Right lobe of liver (tissue), 6 donors: ENCODE results near the gene SMARCD1. TPM values are rescaled to one million over a fixed set of nuclear protein-coding genes. Genes with fewer than 3 reads are reported as not detected.

Experiments
- ATAC-seq, 4 donors: fragments of 200-7000 bp; cut with Tn5 transposase; one replicate each; pipeline ENCODE4 v1.9.1; 2020; ENCODE audit warnings: mild to moderate bottlenecking in 4 of 4, moderate library complexity in 4 of 4
- DNase-seq, 3 donors: peaks; one replicate each; pipeline ENCODE4 v3.0.0-alpha.2; 2020
- H3K27ac ChIP-seq, 3 donors: fragments of 200-600 bp; one replicate each; pipeline ENCODE4 v1.8.0; 2022
- H3K27me3 ChIP-seq, 2 donors: fragments of 200-600 bp; one replicate each; pipeline ENCODE4 v1.8.0; 2022
- H3K36me3 ChIP-seq, 4 donors: fragments of 200-600 bp; sonication (generic) in 1 of 4; one replicate each; pipeline versions ENCODE4 v1.5.1 to v1.8.0; 2017 to 2022; ENCODE audit warnings: control low read depth in 1 of 4
- H3K4me1 ChIP-seq, 4 donors: fragments of 200-600 bp; sonication (generic) in 1 of 4; one replicate each; pipeline versions ENCODE4 v1.5.1 to v1.8.0; 2017 to 2022; ENCODE audit warnings: control low read depth in 1 of 4
- H3K4me3 ChIP-seq, 3 donors: fragments of 200-600 bp; one replicate each; pipeline ENCODE4 v1.8.0; 2022
- H3K9me3 ChIP-seq, 4 donors: fragments of 200-600 bp; sonication (generic) in 1 of 4; one replicate each; pipeline versions ENCODE4 v1.5.1 to v1.8.0; 2017 to 2022; ENCODE audit warnings: control low read depth in 1 of 4
- POLR2A ChIP-seq: fragments of 450-650 bp; IDR thresholded peaks from one replicate; pipeline ENCODE4 v1.6.1; 2017; ENCODE audit warnings: antibody characterized with exemption, mild to moderate bottlenecking
- WGBS: methylation state at CpG from one replicate; pipeline ENCODE4 v1.1.6; 2018; ENCODE audit warnings: low coverage, low lambda C conversion rate; ENCODE audit not compliant: insufficient coverage; ENCODE audit errors: missing lambda C conversion rate; 5-methylcytosine and 5-hydroxymethylcytosine counted together
- intact Hi-C, 2 donors: fragments of 100-400 bp; cut with DNase I; formaldehyde crosslinking; loops; one replicate each; pipeline versions ENCODE4 v1.11.2 to v1.14.1; 2022
- total RNA-seq, 6 experiments: library from RNA; depleted of rRNA in 2 of 6; stranded (reverse); fragments of >200 nt in 2 of 6; fragmentation: NEBNext Ultra II Directional in 3 of 6; extraction: Animal tissue kit (Norgen Biotek cat#: 25700) in 3 of 6; gene quantifications; one replicate each; pipeline versions ENCODE4 v1.1.0 to v1.2.4, GENCODE V29; 2016 to 2023
- TF ChIP-seq, protein P1 (sequence below), 4 donors: fragments of 200-600 bp in 3 of 4; fragments of 450-650 bp in 1 of 4; IDR thresholded peaks; one replicate each; pipeline versions ENCODE4 v1.5.1 to v1.8.0; 2016 to 2022; ENCODE audit warnings: antibody characterized with exemption in 4 of 4, mild to moderate bottlenecking in 2 of 4
- donor health status: DM: no; HTN: yes; CAD: no.
- donor health status: DM: no; HTN: no; CAD: no.
- donor health status: DM: no; HTN: no; CAD: no.
- donor health status: DM: no; HTN: yes; CAD: no.
- donor health status: DM: no; HTN: yes; CAD: no.

SMARCD1 gene
- total RNA-seq, 6 experiments from 2014 or later = 13.3 to 35.0 (median 16.4) TPM

DNA sequence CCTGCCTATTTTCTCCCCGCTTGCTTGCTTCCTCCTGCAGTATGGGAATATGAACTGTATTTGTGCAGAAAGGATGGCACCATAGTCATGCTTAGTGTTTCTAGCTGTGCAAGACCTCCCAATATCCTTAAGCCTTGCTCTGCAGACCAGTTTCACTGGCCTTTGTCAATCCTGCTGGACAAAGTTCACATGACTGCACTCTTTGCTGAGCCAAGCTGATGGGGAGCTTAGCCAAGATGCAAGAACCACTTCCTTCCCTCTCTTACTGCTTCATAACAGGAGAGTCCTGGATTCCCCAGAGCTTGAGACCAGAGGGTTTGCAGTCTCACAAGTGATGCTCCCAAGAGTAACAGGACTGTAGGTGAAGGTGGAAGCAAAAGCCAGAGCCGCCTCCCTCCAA lies 24.0 kb upstream of the SMARCD1 start:
- H3K27ac ChIP-seq = no peak overlapping the region
- WGBS = 75% methylated on average over 2 of the region's 2 CpGs
- intact Hi-C loops = loop anchor here in 1 of 2 donors (10.0 kb wide), 1 partner anchor 186 kb away; no protein-coding TSS in a partner anchor
- H3K4me1 ChIP-seq = peaks cover 0 to 7% (median 0%) of the 10 kb centered on the region in 4 donors
- no peaks in the 10 kb centered on the region for H3K36me3 ChIP-seq
- peak in 2 of 4 donors; percentile 8 to 43 for ATAC-seq
- no peak overlapping the region for H3K4me3 ChIP-seq
- H3K9me3 ChIP-seq = no peaks in the 10 kb centered on the region
- TF ChIP-seq, protein P1, sequence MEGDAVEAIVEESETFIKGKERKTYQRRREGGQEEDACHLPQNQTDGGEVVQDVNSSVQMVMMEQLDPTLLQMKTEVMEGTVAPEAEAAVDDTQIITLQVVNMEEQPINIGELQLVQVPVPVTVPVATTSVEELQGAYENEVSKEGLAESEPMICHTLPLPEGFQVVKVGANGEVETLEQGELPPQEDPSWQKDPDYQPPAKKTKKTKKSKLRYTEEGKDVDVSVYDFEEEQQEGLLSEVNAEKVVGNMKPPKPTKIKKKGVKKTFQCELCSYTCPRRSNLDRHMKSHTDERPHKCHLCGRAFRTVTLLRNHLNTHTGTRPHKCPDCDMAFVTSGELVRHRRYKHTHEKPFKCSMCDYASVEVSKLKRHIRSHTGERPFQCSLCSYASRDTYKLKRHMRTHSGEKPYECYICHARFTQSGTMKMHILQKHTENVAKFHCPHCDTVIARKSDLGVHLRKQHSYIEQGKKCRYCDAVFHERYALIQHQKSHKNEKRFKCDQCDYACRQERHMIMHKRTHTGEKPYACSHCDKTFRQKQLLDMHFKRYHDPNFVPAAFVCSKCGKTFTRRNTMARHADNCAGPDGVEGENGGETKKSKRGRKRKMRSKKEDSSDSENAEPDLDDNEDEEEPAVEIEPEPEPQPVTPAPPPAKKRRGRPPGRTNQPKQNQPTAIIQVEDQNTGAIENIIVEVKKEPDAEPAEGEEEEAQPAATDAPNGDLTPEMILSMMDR (IDR thresholded peaks at IDR 0.05) = no peak
- no peak for TF ChIP-seq POLR2A
- DNase-seq = no peak
- no peaks in the 10 kb centered on the region for H3K27me3 ChIP-seq

DNA sequence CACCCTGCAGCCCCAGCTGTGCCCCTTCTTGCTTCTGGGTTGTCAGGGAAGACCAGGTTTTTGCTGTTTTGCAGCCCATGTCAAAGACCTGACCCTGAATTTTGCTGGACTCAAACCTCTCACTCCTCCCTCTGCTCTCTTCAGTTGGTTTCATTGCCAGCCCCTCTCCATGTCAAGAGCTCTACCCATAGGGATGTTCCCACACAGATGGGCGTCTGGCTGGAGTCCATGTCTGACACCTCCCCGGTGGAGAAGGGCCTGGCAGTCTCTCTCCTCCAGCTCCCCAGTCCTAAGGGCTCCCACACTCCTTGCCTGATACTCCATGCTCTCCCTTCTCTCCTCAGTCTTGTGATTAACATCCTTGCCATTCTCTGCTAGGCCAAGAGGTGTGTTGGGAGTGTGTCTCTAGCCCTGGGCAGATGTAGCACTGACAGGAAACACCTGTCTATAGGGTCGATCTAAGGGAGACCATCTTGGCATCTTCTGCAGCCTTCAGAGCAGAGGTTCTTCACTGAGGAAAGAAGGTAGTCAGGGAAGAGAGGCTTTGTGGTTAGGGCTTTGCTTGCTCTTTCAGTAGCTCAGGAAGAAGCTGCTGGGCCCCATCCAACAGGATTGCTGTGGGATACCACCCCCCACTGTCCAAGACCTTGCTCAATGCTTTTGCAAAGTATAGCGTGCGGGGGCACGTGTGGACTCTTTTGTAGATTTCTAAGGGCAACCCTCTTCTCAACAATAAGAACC lies 23.0 kb upstream of the SMARCD1 start:
- DNase-seq (peak in 1 of 3 donors; percentile 24), ATAC-seq (no peak)
- no peak overlapping the region for H3K4me3 ChIP-seq
- intact Hi-C loops = loop anchor here in 1 of 2 donors (10.0 kb wide), 1 partner anchor 187 kb away; no protein-coding TSS in a partner anchor
- no peaks in the 10 kb centered on the region for H3K27me3 ChIP-seq
- no peak for TF ChIP-seq POLR2A
- TF ChIP-seq, protein P1 (IDR thresholded peaks at IDR 0.05) = no peak
- 33% methylated on average over 3 of the region's 6 CpGs for WGBS
- peaks cover 0 to 3% (median 0%) of the 10 kb centered on the region in 4 donors for H3K4me1 ChIP-seq
- no peaks in the 10 kb centered on the region for H3K9me3 ChIP-seq
- no peaks in the 10 kb centered on the region for H3K36me3 ChIP-seq
- H3K27ac ChIP-seq = no peak overlapping the region

DNA sequence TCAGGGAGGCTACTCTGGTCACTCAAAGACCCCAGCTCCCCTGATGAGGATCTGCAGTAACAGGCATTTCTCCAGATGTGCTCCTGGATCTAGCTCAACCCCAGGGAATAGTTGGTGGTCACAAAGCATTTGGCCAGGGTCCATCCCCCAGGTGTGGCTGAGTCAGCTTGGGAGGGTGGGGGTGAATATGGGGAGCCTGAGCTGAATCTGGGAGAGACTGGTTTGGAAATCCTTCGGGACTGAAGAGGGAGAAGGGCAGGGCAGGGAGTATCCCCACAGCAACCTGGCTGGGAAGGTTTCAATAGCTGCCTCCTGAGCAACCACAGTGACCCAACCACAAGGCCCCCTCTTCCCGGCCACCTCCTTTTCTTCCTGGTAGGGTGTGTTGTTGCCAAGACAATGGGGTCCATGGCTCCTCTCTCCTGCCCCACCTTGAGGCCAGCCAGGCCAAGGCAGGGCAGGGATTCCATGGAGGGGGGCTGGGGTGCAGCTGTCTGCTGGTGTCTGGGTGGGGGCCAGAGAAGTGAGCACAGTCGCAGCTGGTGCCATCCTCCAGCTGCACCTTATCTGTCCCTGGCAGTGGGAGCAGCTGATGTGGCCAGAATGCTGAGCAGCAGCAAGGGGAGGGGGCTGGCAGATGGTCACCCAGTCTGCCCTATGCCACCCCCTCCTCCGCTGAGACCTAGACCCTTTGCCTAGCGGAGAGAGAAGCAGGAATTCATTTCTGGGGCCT lies 22.2 kb upstream of the SMARCD1 start:
- intact Hi-C loops = loop anchor here in 1 of 2 donors (10.0 kb wide), 1 partner anchor 188 kb away; no protein-coding TSS in a partner anchor
- peak in 1 of 3 donors; percentile 22 for DNase-seq
- WGBS = 47% methylated on average over 2 of the region's 5 CpGs
- no peaks in the 10 kb centered on the region for H3K27me3 ChIP-seq
- H3K27ac ChIP-seq = no peak overlapping the region
- H3K9me3 ChIP-seq = no peaks in the 10 kb centered on the region
- no peaks in the 10 kb centered on the region for H3K4me1 ChIP-seq
- H3K4me3 ChIP-seq = no peak overlapping the region
- no peak for TF ChIP-seq POLR2A
- TF ChIP-seq, protein P1 (IDR thresholded peaks at IDR 0.05) = no peak
- H3K36me3 ChIP-seq = no peaks in the 10 kb centered on the region
- ATAC-seq = no peak

DNA sequence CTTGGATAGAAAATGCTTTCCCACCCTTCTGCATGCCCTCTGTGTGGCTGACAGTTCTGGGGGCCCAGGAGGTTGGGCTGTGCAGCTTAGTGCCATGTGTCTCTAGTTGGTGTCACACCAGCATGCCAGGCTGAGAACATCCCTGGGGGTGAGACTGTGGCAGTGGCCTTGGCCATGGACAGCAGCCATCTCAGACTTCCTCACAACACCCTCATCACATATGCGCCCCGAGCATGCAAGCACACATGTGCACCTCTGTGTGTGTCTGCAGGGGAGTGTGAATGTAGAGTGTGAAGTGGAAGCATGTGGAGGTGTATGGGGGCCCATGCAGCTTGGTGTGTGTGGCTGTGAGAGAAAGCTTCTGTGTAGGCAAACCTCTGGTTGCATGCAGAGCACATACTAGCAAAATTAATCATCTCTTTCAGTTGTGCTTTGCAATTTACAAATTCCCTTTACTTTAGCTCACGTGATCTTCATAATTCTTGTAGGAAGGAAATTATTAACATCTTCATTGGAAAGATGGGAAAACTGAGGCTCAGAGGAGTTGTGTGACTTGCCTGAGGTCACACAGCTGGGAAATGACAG lies 19.3 kb upstream of the SMARCD1 start:
- ATAC-seq (no peak), DNase-seq (peak in 1 of 3 donors; percentile 16)
- TF ChIP-seq POLR2A = no peak
- TF ChIP-seq, protein P1 (IDR thresholded peaks at IDR 0.05) = no peak
- intact Hi-C loops = loop anchor here in 1 of 2 donors (10.0 kb wide), 1 partner anchor 191 kb away; no protein-coding TSS in a partner anchor
- no peaks in the 10 kb centered on the region for H3K4me1 ChIP-seq
- H3K4me3 ChIP-seq = no peak overlapping the region
- no peaks in the 10 kb centered on the region for H3K36me3 ChIP-seq
- no peaks in the 10 kb centered on the region for H3K9me3 ChIP-seq
- WGBS = 69% methylated on average over 2 of the region's 3 CpGs
- no peak overlapping the region for H3K27ac ChIP-seq
- no peaks in the 10 kb centered on the region for H3K27me3 ChIP-seq
